Measurements from ENCODE around the gene SNU13. TPM values are rescaled to one million over a fixed set of nuclear protein-coding genes. Genes with fewer than 3 reads are reported as not detected.
"Not testable (repeated sequence)": the region's sequence is repeated elsewhere in the genome, so short reads cannot be mapped to it uniquely, and the experiment has no call there.

The SNU13 gene
- total RNA-seq, 2 experiments from 2014 or later, result 275 to 281 TPM

DNA sequence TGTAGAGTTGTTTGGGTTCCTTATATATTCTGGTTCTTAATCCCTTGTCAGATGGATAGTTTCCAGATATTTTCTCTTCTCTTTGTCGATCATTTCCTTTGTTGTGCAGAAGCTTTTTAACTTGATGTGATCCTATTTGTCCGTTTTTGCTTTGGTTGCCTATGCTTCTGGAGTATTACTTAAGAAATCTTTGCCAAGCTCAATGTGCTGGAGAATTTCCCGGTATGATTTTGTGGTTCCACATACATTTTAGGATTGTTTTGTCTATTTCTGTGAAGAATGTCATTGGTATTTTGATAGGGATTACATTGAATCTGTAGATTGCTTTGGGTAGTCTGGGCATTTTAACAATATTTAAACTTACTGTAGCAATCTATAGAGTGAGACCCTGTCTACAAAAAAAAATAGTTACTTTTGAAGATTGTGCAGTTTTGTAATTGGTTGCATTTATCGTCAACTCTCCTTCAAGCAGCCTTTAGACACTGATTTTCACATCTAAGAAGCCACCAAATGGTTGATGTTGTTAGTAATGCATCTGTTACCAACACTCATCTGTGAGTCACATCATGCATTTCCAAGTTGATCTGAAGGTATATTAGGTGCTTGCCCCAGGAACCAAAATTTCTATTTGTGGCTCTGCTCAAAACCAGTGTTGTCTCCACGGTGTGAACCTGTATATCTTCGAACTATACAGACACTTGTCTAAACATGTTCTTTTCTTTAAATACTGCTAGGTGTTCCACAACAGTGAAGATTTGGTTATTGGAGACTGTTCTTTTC is 46.1 kb downstream of the SNU13 start:
- CTCF ChIA-PET, result no interaction called here
- intact Hi-C loops (cut with DNase I, micrococcal nuclease), result no loop called here
- no peaks in the 10 kb centered on the region for H3K9me3 Mint-ChIP-seq (ENCODE audit: low read depth)
- peaks cover 45% of the 10 kb centered on the region for H3K36me3 Mint-ChIP-seq (ENCODE audit: low read depth)
- no peak overlapping the region for H3K4me3 Mint-ChIP-seq
- no peaks in the 10 kb centered on the region for H3K27me3 Mint-ChIP-seq
- peaks cover 7% of the 10 kb centered on the region for H3K4me1 Mint-ChIP-seq
- POLR2A ChIA-PET, result no interaction called here
- no peak for DNase-seq
- no peak for ATAC-seq
- H3K27ac Mint-ChIP-seq, result peak overlapping the region; percentile 15

DNA sequence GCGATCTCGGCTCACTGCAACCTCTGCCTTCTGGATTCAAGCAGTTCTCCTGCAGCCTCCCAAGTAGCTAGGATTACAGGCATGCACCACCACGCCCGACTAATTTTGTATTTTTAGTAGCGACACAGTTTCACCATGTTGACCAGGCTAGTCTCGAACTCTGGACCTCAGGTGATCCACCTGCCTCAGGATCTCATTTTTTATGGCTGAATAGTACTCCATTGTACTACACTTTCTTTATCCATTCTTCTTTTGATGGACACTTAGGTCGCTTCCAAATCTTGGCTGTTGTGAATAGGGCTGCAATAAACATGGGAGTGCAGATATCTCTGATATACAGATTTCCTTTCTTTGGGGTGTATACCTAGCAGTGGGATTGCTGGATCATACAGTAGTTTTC is 46.8 kb downstream of the SNU13 start:
- ATAC-seq (no peak), DNase-seq (no peak)
- intact Hi-C loops (cut with DNase I, micrococcal nuclease), result no loop called here
- peaks cover 6% of the 10 kb centered on the region for H3K4me1 Mint-ChIP-seq
- no peak overlapping the region for H3K27ac Mint-ChIP-seq
- no peak overlapping the region for H3K4me3 Mint-ChIP-seq
- no peaks in the 10 kb centered on the region for H3K27me3 Mint-ChIP-seq
- CTCF ChIA-PET, result no interaction called here
- POLR2A ChIA-PET, result no interaction called here
- H3K9me3 Mint-ChIP-seq (ENCODE audit: low read depth), result no peaks in the 10 kb centered on the region
- H3K36me3 Mint-ChIP-seq (ENCODE audit: low read depth), result peaks cover 50% of the 10 kb centered on the region

DNA sequence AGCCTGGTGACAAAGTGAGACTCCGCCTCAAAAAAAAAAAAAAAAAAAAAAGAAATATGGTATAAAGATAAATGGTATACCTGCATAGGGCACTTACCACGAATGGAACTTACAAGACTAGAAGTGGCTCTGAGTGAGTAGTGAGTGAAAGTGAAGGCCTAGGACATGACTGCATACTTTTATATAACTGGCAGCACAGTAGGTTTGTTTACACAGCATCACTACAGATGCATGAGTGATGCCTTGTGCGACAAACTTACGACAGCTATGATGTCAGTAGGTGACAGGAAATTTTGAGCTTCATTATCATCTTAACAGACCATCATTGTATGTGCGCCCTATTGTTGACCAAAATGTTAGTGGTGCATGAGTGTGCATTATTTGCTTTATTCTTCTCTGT is 49.9 kb downstream of the SNU13 start:
- ChIA-PET CTCF (interaction anchor here (0.9 kb wide), 1 partner anchor 13 kb away, joined by 3 read pairs; no protein-coding TSS in a partner anchor), POLR2A (no interaction called here)
- no peak for DNase-seq
- Mint-ChIP-seq H3K4me3 (no peak overlapping the region), H3K27ac (peak overlapping the region; percentile 47), H3K36me3 (ENCODE audit: low read depth) (peaks cover 60% of the 10 kb centered on the region), H3K4me1 (peaks cover 6% of the 10 kb centered on the region), H3K9me3 (ENCODE audit: low read depth) (no peaks in the 10 kb centered on the region), H3K27me3 (no peaks in the 10 kb centered on the region)
- ATAC-seq, result no peak
- intact Hi-C loops (cut with DNase I, micrococcal nuclease), result no loop called here

DNA sequence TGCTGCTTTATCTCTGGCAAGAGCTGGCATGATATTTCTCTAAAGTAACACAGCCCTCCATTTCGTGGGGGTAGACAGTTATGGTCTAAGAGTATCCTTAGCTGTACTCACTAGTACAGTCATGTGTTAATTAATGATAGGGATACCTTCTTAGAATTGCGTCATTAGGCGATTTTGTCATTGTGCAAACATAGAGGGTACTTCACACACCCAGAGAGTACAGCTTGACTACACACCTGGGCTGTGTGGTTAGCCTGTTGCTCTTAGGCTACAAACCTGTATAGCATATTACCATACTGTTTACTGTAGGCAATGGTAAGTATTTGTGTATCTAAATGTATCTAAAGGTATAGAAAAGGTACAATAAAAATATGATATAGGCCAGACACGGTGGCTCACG is 50.5 kb downstream of the SNU13 start:
- Mint-ChIP-seq H3K36me3 (ENCODE audit: low read depth) (peaks cover 65% of the 10 kb centered on the region), H3K27ac (no peak overlapping the region), H3K4me1 (peaks cover 6% of the 10 kb centered on the region), H3K4me3 (no peak overlapping the region), H3K9me3 (ENCODE audit: low read depth) (no peaks in the 10 kb centered on the region), H3K27me3 (no peaks in the 10 kb centered on the region)
- ChIA-PET POLR2A (no interaction called here), CTCF (interaction anchor here (0.9 to 1.6 kb wide), 2 partner anchors 13 to 29 kb away, joined by 3 to 6 read pairs; no protein-coding TSS in a partner anchor)
- intact Hi-C loops (cut with DNase I, micrococcal nuclease), result no loop called here
- DNase-seq, result no peak
- no peak for ATAC-seq

DNA sequence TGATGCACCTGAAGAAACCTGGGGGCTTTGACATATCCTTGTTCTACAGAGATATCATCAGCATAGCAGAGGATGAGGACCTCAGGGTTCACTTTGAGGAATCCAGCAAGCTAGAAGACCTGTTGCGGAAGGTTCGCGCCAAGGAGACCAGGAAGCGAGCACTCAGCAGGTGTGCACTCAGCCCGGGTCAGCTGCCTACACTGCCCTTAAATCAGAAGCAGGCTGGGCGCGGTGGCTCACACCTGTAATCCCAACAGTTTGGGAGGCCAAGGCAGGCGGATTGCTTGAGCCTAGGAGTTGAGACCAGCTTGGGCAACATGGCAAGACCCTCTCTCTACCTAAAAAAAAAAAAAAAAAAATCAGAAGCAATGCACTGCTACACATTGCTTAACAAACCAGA is 51.0 kb downstream of the SNU13 start:
- POLR2A ChIA-PET, result interaction anchor here (0.8 kb wide), 1 partner anchor 11 kb away, joined by 11 read pairs; no protein-coding TSS in a partner anchor
- H3K4me3 Mint-ChIP-seq; intact Hi-C loops (cut with DNase I, micrococcal nuclease); DNase-seq; ATAC-seq; H3K9me3 Mint-ChIP-seq (ENCODE audit: low read depth); H3K4me1 Mint-ChIP-seq; H3K27me3 Mint-ChIP-seq: not testable (repeated sequence)
- CTCF ChIA-PET, result interaction anchor here (0.9 to 1.6 kb wide), 2 partner anchors 14 to 29 kb away, joined by 3 to 6 read pairs; no protein-coding TSS in a partner anchor
- peaks cover 62% of the 10 kb centered on the region for H3K36me3 Mint-ChIP-seq (ENCODE audit: low read depth)
- peak overlapping the region; percentile 25 for H3K27ac Mint-ChIP-seq

DNA sequence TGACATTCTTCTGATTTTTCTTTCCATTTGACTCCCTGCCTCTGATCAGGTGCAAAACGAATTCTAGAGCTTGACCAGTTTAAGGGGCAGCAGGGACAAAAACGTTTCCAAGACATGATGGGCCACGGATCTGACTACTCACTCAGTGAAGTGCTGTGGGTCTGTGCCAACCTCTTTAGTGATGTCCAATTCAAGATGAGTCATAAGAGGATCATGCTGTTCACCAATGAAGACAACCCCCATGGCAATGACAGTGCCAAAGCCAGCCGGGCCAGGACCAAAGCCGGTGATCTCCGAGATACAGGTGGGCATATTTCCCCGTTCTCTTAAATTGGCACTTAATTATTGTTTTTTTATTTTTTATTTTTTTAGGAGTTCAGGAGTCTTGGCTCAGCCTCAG is 52.2 kb downstream of the SNU13 start:
- intact Hi-C loops (cut with DNase I, micrococcal nuclease), result no loop called here
- DNase-seq, result no peak
- no peak for ATAC-seq
- POLR2A ChIA-PET, result interaction anchor here (1.1 kb wide), 1 partner anchor 15 kb away, joined by 6 read pairs; no protein-coding TSS in a partner anchor
- Mint-ChIP-seq H3K27me3 (no peaks in the 10 kb centered on the region), H3K4me1 (no peaks in the 10 kb centered on the region), H3K9me3 (ENCODE audit: low read depth) (no peaks in the 10 kb centered on the region), H3K27ac (no peak overlapping the region), H3K36me3 (ENCODE audit: low read depth) (peaks cover 60% of the 10 kb centered on the region), H3K4me3 (no peak overlapping the region)
- CTCF ChIA-PET, result interaction anchor here (0.7 to 1.8 kb wide), 2 partner anchors 10 to 96 kb away, joined by 4 to 5 read pairs; no protein-coding TSS in a partner anchor

DNA sequence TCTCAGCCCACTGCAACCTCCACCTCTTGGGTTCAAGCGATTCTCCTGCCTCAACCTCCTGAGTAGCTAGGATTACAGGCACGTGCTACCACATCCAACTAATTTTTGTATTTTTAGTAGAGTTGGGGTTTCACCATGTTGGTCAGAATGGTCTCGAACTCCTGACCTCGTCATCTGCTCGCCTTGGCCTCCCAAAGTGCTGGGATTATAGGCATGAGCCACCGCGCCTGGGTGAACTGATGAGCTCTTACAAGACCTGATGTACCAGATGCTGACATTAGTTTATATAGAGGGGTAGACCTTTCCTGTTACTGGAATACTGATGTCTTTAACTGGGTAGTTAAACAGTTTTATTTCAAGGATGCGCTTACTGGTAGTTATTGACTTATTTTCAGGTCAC is 54.1 kb downstream of the SNU13 start:
- intact Hi-C loops (cut with DNase I, micrococcal nuclease); H3K4me1 Mint-ChIP-seq; DNase-seq; CTCF ChIA-PET; H3K4me3 Mint-ChIP-seq; H3K9me3 Mint-ChIP-seq (ENCODE audit: low read depth); H3K27me3 Mint-ChIP-seq; ATAC-seq; H3K27ac Mint-ChIP-seq: not testable (repeated sequence)
- POLR2A ChIA-PET, result interaction anchor here (0.6 kb wide), 1 partner anchor 349 kb away, joined by 3 read pairs; no protein-coding TSS in a partner anchor
- H3K36me3 Mint-ChIP-seq (ENCODE audit: low read depth), result peaks cover 56% of the 10 kb centered on the region

DNA sequence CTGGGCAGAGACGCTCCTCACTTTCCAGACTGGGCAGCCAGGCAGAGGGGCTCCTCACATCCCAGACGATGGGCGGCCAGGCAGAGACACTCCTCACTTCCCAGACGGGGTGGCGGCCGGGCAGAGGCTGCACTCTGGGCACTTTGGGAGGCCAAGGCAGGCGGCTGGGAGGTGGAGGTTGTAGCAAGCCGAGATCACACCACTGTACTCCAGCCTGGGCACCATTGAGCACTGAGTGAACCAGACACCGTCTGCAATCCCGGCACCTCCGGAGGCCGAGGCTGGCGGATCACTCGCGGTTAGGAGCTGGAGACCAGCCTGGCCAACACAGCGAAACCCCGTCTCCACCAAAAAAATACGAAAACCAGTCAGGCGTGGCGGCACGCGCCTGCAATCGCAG is 57.1 kb downstream of the SNU13 start:
- H3K27ac Mint-ChIP-seq; intact Hi-C loops (cut with DNase I, micrococcal nuclease); H3K4me3 Mint-ChIP-seq; ATAC-seq; POLR2A ChIA-PET; H3K9me3 Mint-ChIP-seq (ENCODE audit: low read depth); DNase-seq; CTCF ChIA-PET; H3K27me3 Mint-ChIP-seq: not testable (repeated sequence)
- peaks cover 64% of the 10 kb centered on the region for H3K36me3 Mint-ChIP-seq (ENCODE audit: low read depth)
- peaks cover 10% of the 10 kb centered on the region for H3K4me1 Mint-ChIP-seq

DNA sequence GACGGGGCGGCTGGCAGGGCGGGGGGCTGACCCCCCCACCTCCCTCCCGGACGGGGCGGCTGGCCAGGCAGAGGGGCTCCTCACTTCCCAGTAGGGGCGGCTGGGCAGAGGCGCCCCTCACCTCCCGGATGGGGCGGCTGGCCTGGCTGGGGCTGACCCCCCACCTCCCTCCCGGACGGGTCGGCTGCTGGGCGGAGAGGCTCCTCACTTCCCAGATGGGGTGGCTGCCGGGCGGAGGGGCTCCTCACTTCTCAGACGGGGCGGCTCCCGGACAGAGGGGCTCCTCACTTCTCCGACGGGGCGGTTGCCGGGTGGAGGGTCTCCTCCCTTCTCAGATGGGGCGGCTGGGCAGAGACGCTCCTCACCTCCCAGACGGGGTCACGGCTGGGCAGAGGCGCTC is 57.6 kb downstream of the SNU13 start:
- POLR2A ChIA-PET; H3K27ac Mint-ChIP-seq; H3K4me3 Mint-ChIP-seq; DNase-seq; H3K27me3 Mint-ChIP-seq; intact Hi-C loops (cut with DNase I, micrococcal nuclease); H3K9me3 Mint-ChIP-seq (ENCODE audit: low read depth); CTCF ChIA-PET; ATAC-seq: not testable (repeated sequence)
- H3K4me1 Mint-ChIP-seq, result peaks cover 10% of the 10 kb centered on the region
- H3K36me3 Mint-ChIP-seq (ENCODE audit: low read depth), result peaks cover 60% of the 10 kb centered on the region

DNA sequence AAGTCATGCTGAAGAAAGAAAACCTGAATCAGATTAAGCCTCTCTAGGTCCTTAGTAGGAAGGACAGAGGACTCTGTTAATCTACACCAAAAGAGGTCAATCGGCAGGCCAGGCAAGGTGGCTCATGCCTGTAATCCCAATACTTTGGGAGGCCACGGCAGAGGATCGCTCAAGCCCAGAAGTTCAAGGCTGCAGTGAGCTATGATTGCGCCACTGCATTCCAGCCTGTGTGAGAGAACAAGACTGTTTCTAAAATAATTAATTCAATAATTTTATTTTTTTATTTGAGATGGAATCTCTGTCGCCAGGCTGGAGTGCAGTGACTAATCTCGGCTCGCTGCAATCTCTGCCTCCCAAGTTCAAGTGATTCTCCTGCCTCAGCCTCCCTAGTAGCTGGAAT is 63.1 kb downstream of the SNU13 start:
- intact Hi-C loops (cut with DNase I, micrococcal nuclease), result loop anchor here in 1 of 2 experiments (10.0 kb wide), 1 partner anchor 181 kb away; the partner anchor contains the start of gene TOB2
- peaks cover 58% of the 10 kb centered on the region for H3K36me3 Mint-ChIP-seq (ENCODE audit: low read depth)
- H3K4me1 Mint-ChIP-seq, result peaks cover 27% of the 10 kb centered on the region
- POLR2A ChIA-PET, result interaction anchor here (0.6 kb wide), 1 partner anchor 213 kb away, joined by 3 read pairs; no protein-coding TSS in a partner anchor
- H3K27me3 Mint-ChIP-seq, result no peaks in the 10 kb centered on the region
- CTCF ChIA-PET, result interaction anchor here (1.2 to 2.4 kb wide), 3 partner anchors 11 to 41 kb away, joined by 3 to 8 read pairs (median 5); no protein-coding TSS in a partner anchor
- H3K9me3 Mint-ChIP-seq (ENCODE audit: low read depth), result no peaks in the 10 kb centered on the region
- no peak overlapping the region for H3K27ac Mint-ChIP-seq
- no peak for DNase-seq
- H3K4me3 Mint-ChIP-seq, result no peak overlapping the region
- ATAC-seq, result no peak

Data from activated CD4-positive, alpha-beta T cell treated with anti-CD3 and anti-CD28 coated beads for 36 hours (primary cell).